ENCODE measurements around the gene AGBL4.

The AGBL4 gene

GRCh38 chr1:48882020-48882419 is 1141.7 kb downstream of the AGBL4 start:
- Histone ChIP-seq H3F3A (ENCODE audit: insufficient read depth, low read length) (no peaks in the 10 kb centered on the region), H3K27me3 (ENCODE audit: insufficient read depth, low read length) (no peaks in the 10 kb centered on the region), H3K4me3 (ENCODE audit: low read depth, low read length, poor library complexity, severe bottlenecking) (no peak overlapping the region), H3K79me2 (ENCODE audit: insufficient read depth, low read length) (no peaks in the 10 kb centered on the region), H3K27ac (ENCODE audit: low read depth, low read length, poor library complexity, severe bottlenecking) (no peak overlapping the region), H3K4me1 (ENCODE audit: insufficient read depth, low read length, severe bottlenecking) (no peaks in the 10 kb centered on the region), H3K9me2 (ENCODE audit: low read depth, low read length) (no peaks in the 10 kb centered on the region), H3K4me2 (ENCODE audit: low read length) (no peak overlapping the region), H3K9me3 (ENCODE audit: low read length) (no peaks in the 10 kb centered on the region), H3K36me3 (ENCODE audit: insufficient read depth, low read length) (no peaks in the 10 kb centered on the region), H2AFZ (ENCODE audit: low read length) (no peak overlapping the region), H4K20me1 (ENCODE audit: insufficient read depth, low read length) (no peaks in the 10 kb centered on the region), H3K9ac (ENCODE audit: low read length) (no peak overlapping the region)
- TF ChIP-seq CTCF (IDR thresholded peaks at IDR 0.05; ENCODE audit: low read length) (no peak), EZH2 (IDR thresholded peaks at IDR 0.05; ENCODE audit: borderline replicate concordance, low read length) (no peak)

GRCh38 chr1:48878191-48878940 is 1145.4 kb downstream of the AGBL4 start:
- Histone ChIP-seq H3K9ac (ENCODE audit: low read length) (no peak overlapping the region), H3K4me2 (ENCODE audit: low read length) (no peak overlapping the region), H3K4me1 (ENCODE audit: insufficient read depth, low read length, severe bottlenecking) (no peaks in the 10 kb centered on the region)

GRCh38 chr1:48876330-48876785 is 1147.4 kb downstream of the AGBL4 start:
- TF ChIP-seq EZH2 (IDR thresholded peaks at IDR 0.05; ENCODE audit: borderline replicate concordance, low read length) (no peak), CTCF (IDR thresholded peaks at IDR 0.05; ENCODE audit: low read length) (no peak)
- no peaks in the 10 kb centered on the region for H3K79me2 ChIP-seq (ENCODE audit: insufficient read depth, low read length)
- no peak overlapping the region for H3K4me2 ChIP-seq (ENCODE audit: low read length)
- no peak overlapping the region for H3K9ac ChIP-seq (ENCODE audit: low read length)
- H3F3A ChIP-seq (ENCODE audit: insufficient read depth, low read length), result no peaks in the 10 kb centered on the region
- H3K36me3 ChIP-seq (ENCODE audit: insufficient read depth, low read length), result no peaks in the 10 kb centered on the region
- no peaks in the 10 kb centered on the region for H3K9me2 ChIP-seq (ENCODE audit: low read depth, low read length)
- H3K27ac ChIP-seq (ENCODE audit: low read depth, low read length, poor library complexity, severe bottlenecking), result no peak overlapping the region
- no peaks in the 10 kb centered on the region for H3K9me3 ChIP-seq (ENCODE audit: low read length)
- no peaks in the 10 kb centered on the region for H4K20me1 ChIP-seq (ENCODE audit: insufficient read depth, low read length)
- H3K4me3 ChIP-seq (ENCODE audit: low read depth, low read length, poor library complexity, severe bottlenecking), result no peak overlapping the region
- no peaks in the 10 kb centered on the region for H3K27me3 ChIP-seq (ENCODE audit: insufficient read depth, low read length)
- no peaks in the 10 kb centered on the region for H3K4me1 ChIP-seq (ENCODE audit: insufficient read depth, low read length, severe bottlenecking)
- H2AFZ ChIP-seq (ENCODE audit: low read length), result no peak overlapping the region

More at GRCh38 chr1:48878191-48878940, 1145.4 kb downstream of the AGBL4 start:
- no peaks in the 10 kb centered on the region for H3K79me2 ChIP-seq (ENCODE audit: insufficient read depth, low read length)
- no peaks in the 10 kb centered on the region for H3K9me3 ChIP-seq (ENCODE audit: low read length)
- H3K36me3 ChIP-seq (ENCODE audit: insufficient read depth, low read length), result no peaks in the 10 kb centered on the region
- TF ChIP-seq EZH2 (IDR thresholded peaks at IDR 0.05; ENCODE audit: borderline replicate concordance, low read length) (no peak), CTCF (IDR thresholded peaks at IDR 0.05; ENCODE audit: low read length) (no peak)
- no peak overlapping the region for H3K4me3 ChIP-seq (ENCODE audit: low read depth, low read length, poor library complexity, severe bottlenecking)
- no peaks in the 10 kb centered on the region for H3K9me2 ChIP-seq (ENCODE audit: low read depth, low read length)
- H4K20me1 ChIP-seq (ENCODE audit: insufficient read depth, low read length), result no peaks in the 10 kb centered on the region
- no peak overlapping the region for H2AFZ ChIP-seq (ENCODE audit: low read length)
- H3K27me3 ChIP-seq (ENCODE audit: insufficient read depth, low read length), result no peaks in the 10 kb centered on the region
- H3F3A ChIP-seq (ENCODE audit: insufficient read depth, low read length), result no peaks in the 10 kb centered on the region
- H3K27ac ChIP-seq (ENCODE audit: low read depth, low read length, poor library complexity, severe bottlenecking), result no peak overlapping the region

Measured in OCI-LY1 (cell line).